GM10248 (cell line): Measurements from ENCODE around the gene TM2D1.

Experiments used
- CTCF ChIA-PET: fragments of 300-600 bp; sonication (Branson Sonifier 250); formaldehyde crosslinking; extraction: SDS; loops from one replicate; lab custom pipeline; 2021; ENCODE audit warnings: antibody characterized with exemption; lab: Yijun Ruan, JAX
- POLR2A ChIA-PET: fragments of 350-650 bp; sonication (Branson Sonifier 250); formaldehyde crosslinking; extraction: SDS; loops from one replicate; lab custom pipeline; 2020; ENCODE audit warnings: antibody characterized with exemption; lab: Yijun Ruan, JAX
- DNase-seq: peaks from one replicate; pipeline ENCODE4 v3.0.0; 2012; ENCODE audit errors: extremely low spot score
- CTCF ChIP-seq: IDR thresholded peaks from 2 replicates; pipeline ENCODE4 v1.5.1; 2012; ENCODE audit warnings: mild to moderate bottlenecking, low read depth; ENCODE audit errors: extremely low read depth, missing control alignments, control extremely low read depth

TM2D1 gene

GRCh38 chr1:61670445-61670844 is 54.5 kb downstream of the TM2D1 start:
- TF ChIP-seq CTCF: no peak
- POLR2A ChIA-PET: no interaction called here
- no peak for DNase-seq
- CTCF ChIA-PET: no interaction called here

- no peak for DNase-seq
- TF ChIP-seq CTCF: no peak
- ChIA-PET POLR2A (no interaction called here), CTCF (interaction anchor here (1.5 kb wide), 1 partner anchor 8 kb away, joined by 3 read pairs; no protein-coding TSS in a partner anchor)
Measured at GRCh38 chr1:61670016-61670415, 54.9 kb downstream of the TM2D1 start.

GRCh38 chr1:61659061-61659460 is 65.9 kb downstream of the TM2D1 start:
- TF ChIP-seq CTCF: no peak
- ChIA-PET POLR2A (no interaction called here), CTCF (no interaction called here)
- DNase-seq: no peak

GRCh38 chr1:61655453-61655852 is 69.5 kb downstream of the TM2D1 start:
- no peak for DNase-seq
- ChIA-PET POLR2A (no interaction called here), CTCF (interaction anchor here (1.3 to 2.1 kb wide), 2 partner anchors 9 to 13 kb away, joined by 6 read pairs; no protein-coding TSS in a partner anchor)
- TF ChIP-seq CTCF: no peak

GRCh38 chr1:61654067-61654466 is 70.9 kb downstream of the TM2D1 start:
- TF ChIP-seq CTCF: no peak
- CTCF ChIA-PET: interaction anchor here (1.2 to 2.1 kb wide), 2 partner anchors 11 to 12 kb away, joined by 6 read pairs; no protein-coding TSS in a partner anchor
- no peak for DNase-seq
- POLR2A ChIA-PET: no interaction called here

GRCh38 chr1:61648983-61649742 is 75.8 kb downstream of the TM2D1 start:
- no peak for DNase-seq
- TF ChIP-seq CTCF: no peak
- CTCF ChIA-PET: no interaction called here
- POLR2A ChIA-PET: no interaction called here

GRCh38 chr1:61647142-61647541 is 77.8 kb downstream of the TM2D1 start:
- TF ChIP-seq CTCF: no peak
- DNase-seq: no peak
- CTCF ChIA-PET: no interaction called here
- POLR2A ChIA-PET: no interaction called here
